ENCODE measurements around the gene SCAI.

GRCh38 chr9:124950050-124950718 lies 193.1 kb downstream of the SCAI start:
- TF ChIP-seq CTCF (IDR thresholded peaks at IDR 0.05) (no peak), POLR2A (IDR thresholded peaks at IDR 0.05) (no peak)
